Neural progenitor cell (in vitro differentiated cells): ENCODE results near the gene DNAH10. TPM values are rescaled to one million over a fixed set of nuclear protein-coding genes. Genes with fewer than 3 reads are reported as not detected.

Source experiments
- DNase-seq: peaks from one replicate; pipeline ENCODE4 v3.0.0-alpha.2; 2016; ENCODE audit warnings: low spot score
- H2AFZ ChIP-seq: fragments of 200-600 bp; sonication (generic); replicated peaks from 2 replicates; pipeline ENCODE4 v1.6.1; 2016; ENCODE audit warnings: antibody characterized with exemption
- H3F3A ChIP-seq: fragments of 200-600 bp; sonication (generic); 2 replicates; pipeline ENCODE4 v1.6.1; 2016; ENCODE audit warnings: antibody characterized with exemption, low read depth
- H3K27ac ChIP-seq: fragments of 200-600 bp; sonication (generic); 2 replicates; pipeline ENCODE4 v1.5.1; 2016; ENCODE audit warnings: mild to moderate bottlenecking
- H3K27me3 ChIP-seq: fragments of 200-600 bp; sonication (generic); 2 replicates; pipeline ENCODE4 v1.6.1; 2016; ENCODE audit warnings: mild to moderate bottlenecking, moderate library complexity
- H3K36me3 ChIP-seq: fragments of 200-600 bp; sonication (generic); 2 replicates; pipeline ENCODE4 v1.5.1; 2016
- H3K4me1 ChIP-seq: fragments of 200-600 bp; sonication (generic); 2 replicates; pipeline ENCODE4 v1.6.1; 2016; ENCODE audit warnings: mixed run types
- H3K4me2 ChIP-seq: fragments of 200-600 bp; sonication (generic); 2 replicates; pipeline ENCODE4 v1.6.1; 2016
- H3K4me3 ChIP-seq: fragments of 200-600 bp; sonication (generic); 2 replicates; pipeline ENCODE4 v1.5.1; 2016
- H3K79me2 ChIP-seq: fragments of 200-600 bp; sonication (generic); 2 replicates; pipeline ENCODE4 v1.6.1; 2016; ENCODE audit warnings: low read depth
- H3K9ac ChIP-seq: fragments of 200-600 bp; sonication (generic); 2 replicates; pipeline ENCODE4 v1.6.1; 2016
- H3K9me3 ChIP-seq: fragments of 200-600 bp; sonication (generic); 2 replicates; pipeline ENCODE4 v1.5.1; 2016; ENCODE audit warnings: low read depth
- H4K20me1 ChIP-seq: fragments of 200-600 bp; sonication (generic); 2 replicates; pipeline ENCODE4 v1.6.1; 2016; ENCODE audit warnings: low read depth
- H3K27ac Mint-ChIP-seq: 3 replicates; pipeline ENCODE4 v1.8.0; 2021; ENCODE audit warnings: mixed read lengths
- H3K27me3 Mint-ChIP-seq: 2 replicates; pipeline ENCODE4 v1.8.0; 2022; ENCODE audit warnings: low read depth, mild to moderate bottlenecking, inconsistent platforms, moderate library complexity, mixed read lengths; ENCODE audit not compliant: insufficient read depth
- H3K36me3 Mint-ChIP-seq: 3 replicates; pipeline ENCODE4 v1.8.0; 2021; ENCODE audit warnings: mixed read lengths
- H3K4me1 Mint-ChIP-seq: 3 replicates; pipeline ENCODE4 v1.8.0; 2021; ENCODE audit warnings: mixed read lengths
- H3K4me3 Mint-ChIP-seq: 3 replicates; pipeline ENCODE4 v1.8.0; 2021; ENCODE audit warnings: mild to moderate bottlenecking, moderate library complexity, mixed read lengths
- H3K9me3 Mint-ChIP-seq: 3 replicates; pipeline ENCODE4 v1.8.0; 2020; ENCODE audit warnings: mixed read lengths
- EZH2 ChIP-seq: fragments of 200-600 bp; sonication (generic); IDR thresholded peaks from 2 replicates; pipeline ENCODE4 v1.6.1; 2017; ENCODE audit warnings: antibody characterized with exemption, mild to moderate bottlenecking, moderate library complexity
- EZH2phosphoT487 ChIP-seq: fragments of 200-600 bp; sonication (generic); IDR thresholded peaks from 2 replicates; pipeline ENCODE4 v1.6.1; 2017; ENCODE audit warnings: antibody characterized with exemption
- total RNA-seq: library from RNA; depleted of rRNA; stranded (reverse); fragments of >200 nt; gene quantifications from 2 replicates; pipeline ENCODE4 v1.2.3, GENCODE V29; 2015; ENCODE audit warnings: low replicate concordance
- TF ChIP-seq, protein P1 (sequence below): fragments of 200-600 bp; sonication (generic); IDR thresholded peaks from 2 replicates; pipeline ENCODE4 v1.5.1; 2017; ENCODE audit warnings: antibody characterized with exemption, mild to moderate bottlenecking

The DNAH10 gene
- total RNA-seq, 1 donor from 2014 or later = 0.26 TPM

DNA sequence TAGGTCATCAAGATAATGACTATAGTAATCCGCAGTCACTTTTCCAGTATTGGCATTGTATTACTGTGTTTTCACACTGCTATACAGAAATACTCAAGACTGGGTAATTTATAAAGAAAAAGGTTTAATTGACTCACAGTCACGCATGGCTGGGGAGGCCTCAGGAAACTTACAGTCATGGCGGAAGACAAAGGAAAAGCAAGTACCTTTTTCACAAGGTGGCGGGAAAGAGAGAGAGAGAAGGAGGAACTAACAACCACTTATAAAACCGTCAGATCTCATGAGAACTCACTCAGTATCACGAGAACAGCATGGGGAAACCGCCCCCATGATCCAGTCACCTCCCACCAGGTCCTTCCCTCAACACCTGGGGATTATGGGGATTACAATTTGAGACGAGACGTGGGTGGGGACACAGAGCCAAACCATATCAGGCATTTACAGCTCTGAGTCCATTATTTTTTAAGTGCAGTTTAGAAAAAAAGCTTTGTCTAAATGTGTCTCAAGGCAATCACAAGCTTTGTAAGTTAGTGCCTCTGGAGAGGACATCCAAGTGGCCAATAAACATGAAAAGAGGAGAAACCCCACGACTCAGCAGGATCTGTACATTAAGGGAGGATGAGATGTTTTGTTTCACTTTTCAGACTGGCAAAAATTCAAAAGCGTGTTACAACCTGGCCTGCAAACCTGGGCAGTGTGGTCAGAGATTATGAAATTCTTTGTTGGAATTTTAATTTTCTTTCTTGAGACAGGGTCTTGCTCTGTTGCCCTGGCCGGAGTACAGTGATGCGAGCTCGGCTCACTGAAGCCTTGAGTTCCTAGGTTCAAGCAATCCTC is 82.0 kb downstream of the DNAH10 start:
- no peak overlapping the region for H3K4me3 ChIP-seq
- no peaks in the 10 kb centered on the region for H3K36me3 ChIP-seq
- H3K9me3 ChIP-seq = no peaks in the 10 kb centered on the region
- TF ChIP-seq EZH2 (no peak), EZH2phosphoT487 (no peak)
- TF ChIP-seq, protein P1, sequence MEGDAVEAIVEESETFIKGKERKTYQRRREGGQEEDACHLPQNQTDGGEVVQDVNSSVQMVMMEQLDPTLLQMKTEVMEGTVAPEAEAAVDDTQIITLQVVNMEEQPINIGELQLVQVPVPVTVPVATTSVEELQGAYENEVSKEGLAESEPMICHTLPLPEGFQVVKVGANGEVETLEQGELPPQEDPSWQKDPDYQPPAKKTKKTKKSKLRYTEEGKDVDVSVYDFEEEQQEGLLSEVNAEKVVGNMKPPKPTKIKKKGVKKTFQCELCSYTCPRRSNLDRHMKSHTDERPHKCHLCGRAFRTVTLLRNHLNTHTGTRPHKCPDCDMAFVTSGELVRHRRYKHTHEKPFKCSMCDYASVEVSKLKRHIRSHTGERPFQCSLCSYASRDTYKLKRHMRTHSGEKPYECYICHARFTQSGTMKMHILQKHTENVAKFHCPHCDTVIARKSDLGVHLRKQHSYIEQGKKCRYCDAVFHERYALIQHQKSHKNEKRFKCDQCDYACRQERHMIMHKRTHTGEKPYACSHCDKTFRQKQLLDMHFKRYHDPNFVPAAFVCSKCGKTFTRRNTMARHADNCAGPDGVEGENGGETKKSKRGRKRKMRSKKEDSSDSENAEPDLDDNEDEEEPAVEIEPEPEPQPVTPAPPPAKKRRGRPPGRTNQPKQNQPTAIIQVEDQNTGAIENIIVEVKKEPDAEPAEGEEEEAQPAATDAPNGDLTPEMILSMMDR = no peak
- H3K79me2 ChIP-seq = no peaks in the 10 kb centered on the region
- no peaks in the 10 kb centered on the region for H3K4me1 ChIP-seq
- H3K4me3 Mint-ChIP-seq = no peak overlapping the region
- no peak for DNase-seq
- H3K9me3 Mint-ChIP-seq = peaks cover 2% of the 10 kb centered on the region
- H4K20me1 ChIP-seq = no peaks in the 10 kb centered on the region
- peaks cover 1% of the 10 kb centered on the region for H3K27me3 ChIP-seq
- H3K4me1 Mint-ChIP-seq = no peaks in the 10 kb centered on the region
- H3K4me2 ChIP-seq = no peak overlapping the region
- H3K27me3 Mint-ChIP-seq = peaks cover 3% of the 10 kb centered on the region
- no peak overlapping the region for H2AFZ ChIP-seq
- H3K36me3 Mint-ChIP-seq = no peaks in the 10 kb centered on the region
- no peaks in the 10 kb centered on the region for H3F3A ChIP-seq
- no peak overlapping the region for H3K27ac ChIP-seq
- H3K9ac ChIP-seq = no peak overlapping the region
- no peak overlapping the region for H3K27ac Mint-ChIP-seq

DNA sequence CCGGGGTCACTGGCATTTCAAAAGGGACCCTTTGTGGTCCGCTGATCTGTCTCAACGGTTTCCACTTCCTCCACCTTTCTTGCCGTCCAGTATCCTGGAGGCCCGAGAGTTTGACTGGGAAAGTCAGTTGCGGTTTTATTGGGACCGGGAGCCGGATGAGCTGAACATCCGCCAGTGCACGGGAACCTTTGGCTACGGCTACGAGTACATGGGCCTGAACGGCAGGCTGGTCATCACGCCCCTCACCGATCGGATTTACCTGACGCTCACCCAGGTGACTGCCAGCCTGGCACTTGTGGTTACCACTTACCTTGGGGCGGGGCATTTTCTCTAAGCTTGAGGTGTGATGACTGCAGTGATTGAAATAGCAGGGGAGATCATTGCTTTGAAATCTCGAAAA is 83.8 kb downstream of the DNAH10 start:
- H3K4me3 ChIP-seq = no peak overlapping the region
- H3K36me3 ChIP-seq = no peaks in the 10 kb centered on the region
- no peaks in the 10 kb centered on the region for H3K79me2 ChIP-seq
- H3F3A ChIP-seq = no peaks in the 10 kb centered on the region
- no peak overlapping the region for H3K4me2 ChIP-seq
- peaks cover 2% of the 10 kb centered on the region for H3K9me3 Mint-ChIP-seq
- H2AFZ ChIP-seq = no peak overlapping the region
- peaks cover 3% of the 10 kb centered on the region for H3K27me3 ChIP-seq
- no peaks in the 10 kb centered on the region for H3K9me3 ChIP-seq
- no peak overlapping the region for H3K27ac ChIP-seq
- H3K27me3 Mint-ChIP-seq = peaks cover 3% of the 10 kb centered on the region
- no peaks in the 10 kb centered on the region for H3K4me1 Mint-ChIP-seq
- no peak overlapping the region for H3K9ac ChIP-seq
- H4K20me1 ChIP-seq = no peaks in the 10 kb centered on the region
- DNase-seq = no peak
- H3K4me3 Mint-ChIP-seq = no peak overlapping the region
- H3K36me3 Mint-ChIP-seq = no peaks in the 10 kb centered on the region
- H3K4me1 ChIP-seq = no peaks in the 10 kb centered on the region
- no peak overlapping the region for H3K27ac Mint-ChIP-seq
- no peak for TF ChIP-seq EZH2
- TF ChIP-seq EZH2phosphoT487 = no peak

DNA sequence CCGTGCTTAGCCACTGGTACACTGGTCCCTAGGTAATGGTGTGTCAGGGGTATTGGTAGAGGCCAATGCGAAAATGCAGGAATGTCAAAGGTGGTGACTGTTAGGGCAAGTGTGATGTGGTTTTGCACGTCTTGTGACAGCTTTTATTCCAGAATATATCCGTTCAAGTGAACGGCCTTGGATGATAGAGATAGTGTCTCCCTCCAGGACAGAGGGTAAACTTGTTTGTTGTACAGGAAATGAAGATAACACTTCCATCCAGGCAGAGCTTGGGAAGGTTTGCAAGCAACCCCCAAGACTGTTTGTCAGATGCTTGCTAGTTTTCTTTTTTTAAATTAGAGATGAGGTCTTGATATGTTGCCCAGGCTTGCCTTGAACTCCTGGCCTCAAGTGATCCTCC is 84.2 kb downstream of the DNAH10 start:
- Mint-ChIP-seq H3K9me3 (peaks cover 2% of the 10 kb centered on the region), H3K4me1 (no peaks in the 10 kb centered on the region), H3K36me3 (no peaks in the 10 kb centered on the region), H3K27me3 (peaks cover 3% of the 10 kb centered on the region), H3K4me3 (no peak overlapping the region), H3K27ac (no peak overlapping the region)
- Histone ChIP-seq H3K27ac (no peak overlapping the region), H3K79me2 (no peaks in the 10 kb centered on the region), H3K4me1 (no peaks in the 10 kb centered on the region), H3K27me3 (peaks cover 6% of the 10 kb centered on the region), H3K9ac (no peak overlapping the region), H3K36me3 (no peaks in the 10 kb centered on the region), H4K20me1 (no peaks in the 10 kb centered on the region), H3F3A (no peaks in the 10 kb centered on the region), H3K9me3 (no peaks in the 10 kb centered on the region), H3K4me2 (no peak overlapping the region), H2AFZ (no peak overlapping the region), H3K4me3 (no peak overlapping the region)
- no peak for TF ChIP-seq EZH2phosphoT487
- no peak for TF ChIP-seq EZH2
- TF ChIP-seq, protein P1 = no peak
- DNase-seq = no peak

DNA sequence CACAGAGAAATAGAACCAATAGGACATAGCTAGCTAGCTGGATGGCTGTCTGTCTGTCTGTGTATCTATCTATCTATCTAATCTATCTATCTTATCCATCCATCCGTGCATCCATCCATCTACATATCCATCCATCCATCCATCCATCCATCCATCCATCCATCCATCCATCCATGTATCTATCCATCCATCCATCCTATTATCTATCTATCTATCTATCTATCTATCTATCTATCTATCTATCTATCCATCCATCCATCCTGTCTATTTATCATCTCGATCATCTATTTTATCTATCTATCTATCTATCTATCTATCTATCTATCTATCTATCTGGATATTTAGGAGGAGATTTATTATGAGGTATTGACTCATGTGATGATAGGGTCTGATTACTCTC is 84.9 kb downstream of the DNAH10 start:
- Mint-ChIP-seq H3K27ac (no peak overlapping the region), H3K27me3 (peaks cover 3% of the 10 kb centered on the region), H3K4me1 (no peaks in the 10 kb centered on the region), H3K9me3 (peaks cover 2% of the 10 kb centered on the region), H3K4me3 (no peak overlapping the region), H3K36me3 (no peaks in the 10 kb centered on the region)
- no peaks in the 10 kb centered on the region for H3F3A ChIP-seq
- H3K4me3 ChIP-seq = no peak overlapping the region
- no peak for DNase-seq
- H3K27ac ChIP-seq = no peak overlapping the region
- no peaks in the 10 kb centered on the region for H3K36me3 ChIP-seq
- no peak overlapping the region for H3K9ac ChIP-seq
- no peaks in the 10 kb centered on the region for H3K9me3 ChIP-seq
- H3K27me3 ChIP-seq = peaks cover 12% of the 10 kb centered on the region
- no peaks in the 10 kb centered on the region for H3K79me2 ChIP-seq
- no peak overlapping the region for H2AFZ ChIP-seq
- H4K20me1 ChIP-seq = no peaks in the 10 kb centered on the region
- TF ChIP-seq, protein P1 = no peak
- no peak for TF ChIP-seq EZH2phosphoT487
- TF ChIP-seq EZH2 = no peak
- no peak overlapping the region for H3K4me2 ChIP-seq
- no peaks in the 10 kb centered on the region for H3K4me1 ChIP-seq
